ENCODE measurements around the gene SIRPB1.

DNA sequence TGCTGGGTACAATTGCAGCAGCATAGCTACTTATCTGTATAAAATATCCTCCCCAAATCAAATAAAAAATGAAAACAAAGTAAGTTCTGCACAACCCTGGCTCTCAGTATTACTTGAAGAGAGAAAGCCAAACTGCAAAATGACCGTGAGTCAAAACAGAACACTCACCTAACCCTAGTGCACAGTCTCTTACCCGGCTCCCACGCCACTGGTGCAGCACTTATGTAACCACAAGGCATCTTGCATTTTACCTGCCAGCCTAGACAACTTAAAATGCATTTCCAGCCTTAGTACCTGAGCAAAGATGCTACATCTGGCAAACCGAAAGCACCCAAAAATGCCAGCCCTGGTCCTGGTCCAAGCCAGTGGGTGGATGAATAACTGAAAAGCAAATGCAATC lies 12.4 kb upstream of the SIRPB1 start:
- TF ChIP-seq POLR2A (IDR thresholded peaks at IDR 0.05; ENCODE audit: low read length) (no peak), KDM1A (IDR thresholded peaks at IDR 0.05; ENCODE audit: low read depth) (no peak), BHLHE40 (IDR thresholded peaks at IDR 0.05; ENCODE audit: low read depth, low read length) (no peak), REST (IDR thresholded peaks at IDR 0.05) (no peak), FOSB (CRISPR knock-in tag; IDR thresholded peaks at IDR 0.05) (no peak), CEBPB (IDR thresholded peaks at IDR 0.05) (no peak), ESRRA (IDR thresholded peaks at IDR 0.05; ENCODE audit: borderline replicate concordance, low read length) (no peak), ZFP36 (IDR thresholded peaks at IDR 0.05; ENCODE audit: borderline replicate concordance, partially characterized antibody) (no peak), FOXS1 (CRISPR knock-in tag; IDR thresholded peaks at IDR 0.05) (no peak), CBX8 (IDR thresholded peaks at IDR 0.05) (no peak), MAX (IDR thresholded peaks at IDR 0.05) (no peak), BCL3 (IDR thresholded peaks at IDR 0.05) (no peak)
- TF ChIP-seq, protein P1, sequence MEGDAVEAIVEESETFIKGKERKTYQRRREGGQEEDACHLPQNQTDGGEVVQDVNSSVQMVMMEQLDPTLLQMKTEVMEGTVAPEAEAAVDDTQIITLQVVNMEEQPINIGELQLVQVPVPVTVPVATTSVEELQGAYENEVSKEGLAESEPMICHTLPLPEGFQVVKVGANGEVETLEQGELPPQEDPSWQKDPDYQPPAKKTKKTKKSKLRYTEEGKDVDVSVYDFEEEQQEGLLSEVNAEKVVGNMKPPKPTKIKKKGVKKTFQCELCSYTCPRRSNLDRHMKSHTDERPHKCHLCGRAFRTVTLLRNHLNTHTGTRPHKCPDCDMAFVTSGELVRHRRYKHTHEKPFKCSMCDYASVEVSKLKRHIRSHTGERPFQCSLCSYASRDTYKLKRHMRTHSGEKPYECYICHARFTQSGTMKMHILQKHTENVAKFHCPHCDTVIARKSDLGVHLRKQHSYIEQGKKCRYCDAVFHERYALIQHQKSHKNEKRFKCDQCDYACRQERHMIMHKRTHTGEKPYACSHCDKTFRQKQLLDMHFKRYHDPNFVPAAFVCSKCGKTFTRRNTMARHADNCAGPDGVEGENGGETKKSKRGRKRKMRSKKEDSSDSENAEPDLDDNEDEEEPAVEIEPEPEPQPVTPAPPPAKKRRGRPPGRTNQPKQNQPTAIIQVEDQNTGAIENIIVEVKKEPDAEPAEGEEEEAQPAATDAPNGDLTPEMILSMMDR (IDR thresholded peaks at IDR 0.05): no peak
- TF ChIP-seq, protein P2, sequence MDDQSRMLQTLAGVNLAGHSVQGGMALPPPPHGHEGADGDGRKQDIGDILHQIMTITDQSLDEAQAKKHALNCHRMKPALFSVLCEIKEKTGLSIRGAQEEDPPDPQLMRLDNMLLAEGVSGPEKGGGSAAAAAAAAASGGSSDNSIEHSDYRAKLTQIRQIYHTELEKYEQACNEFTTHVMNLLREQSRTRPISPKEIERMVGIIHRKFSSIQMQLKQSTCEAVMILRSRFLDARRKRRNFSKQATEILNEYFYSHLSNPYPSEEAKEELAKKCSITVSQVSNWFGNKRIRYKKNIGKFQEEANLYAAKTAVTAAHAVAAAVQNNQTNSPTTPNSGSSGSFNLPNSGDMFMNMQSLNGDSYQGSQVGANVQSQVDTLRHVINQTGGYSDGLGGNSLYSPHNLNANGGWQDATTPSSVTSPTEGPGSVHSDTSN (IDR thresholded peaks at IDR 0.05): no peak

Measured in A549 (cell line).